ENCODE results near the gene GRID2.

- TF ChIP-seq CTCF (IDR thresholded peaks at IDR 0.05) (no peak), POLR2A (IDR thresholded peaks at IDR 0.05) (no peak)
Measured at GRCh38 chr4:93749292-93749761, 1445.6 kb downstream of the GRID2 start.
